ENCODE measurements around the gene RBBP8.

DNA sequence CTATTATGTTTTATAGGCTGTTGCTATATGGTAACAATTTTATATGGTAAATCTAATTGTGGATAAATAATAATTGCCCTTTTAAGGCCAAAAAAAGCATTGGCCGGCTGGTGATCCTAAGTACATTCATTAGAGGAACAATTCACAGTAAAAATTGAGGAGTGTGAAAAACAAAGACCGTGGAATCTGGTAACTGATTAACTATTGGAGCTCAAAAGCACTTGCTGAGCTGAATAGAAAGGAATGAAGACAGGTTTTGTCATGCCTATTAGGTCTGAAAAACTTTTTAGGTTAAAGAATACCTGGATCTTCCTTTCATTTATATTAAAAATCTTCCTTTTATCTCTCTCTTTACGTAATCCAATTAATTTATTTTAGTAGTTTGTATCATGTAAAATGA lies 18.5 kb upstream of the RBBP8 start:
- TF ChIP-seq, protein P1, sequence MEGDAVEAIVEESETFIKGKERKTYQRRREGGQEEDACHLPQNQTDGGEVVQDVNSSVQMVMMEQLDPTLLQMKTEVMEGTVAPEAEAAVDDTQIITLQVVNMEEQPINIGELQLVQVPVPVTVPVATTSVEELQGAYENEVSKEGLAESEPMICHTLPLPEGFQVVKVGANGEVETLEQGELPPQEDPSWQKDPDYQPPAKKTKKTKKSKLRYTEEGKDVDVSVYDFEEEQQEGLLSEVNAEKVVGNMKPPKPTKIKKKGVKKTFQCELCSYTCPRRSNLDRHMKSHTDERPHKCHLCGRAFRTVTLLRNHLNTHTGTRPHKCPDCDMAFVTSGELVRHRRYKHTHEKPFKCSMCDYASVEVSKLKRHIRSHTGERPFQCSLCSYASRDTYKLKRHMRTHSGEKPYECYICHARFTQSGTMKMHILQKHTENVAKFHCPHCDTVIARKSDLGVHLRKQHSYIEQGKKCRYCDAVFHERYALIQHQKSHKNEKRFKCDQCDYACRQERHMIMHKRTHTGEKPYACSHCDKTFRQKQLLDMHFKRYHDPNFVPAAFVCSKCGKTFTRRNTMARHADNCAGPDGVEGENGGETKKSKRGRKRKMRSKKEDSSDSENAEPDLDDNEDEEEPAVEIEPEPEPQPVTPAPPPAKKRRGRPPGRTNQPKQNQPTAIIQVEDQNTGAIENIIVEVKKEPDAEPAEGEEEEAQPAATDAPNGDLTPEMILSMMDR (IDR thresholded peaks at IDR 0.05), result no peak
- no peak for TF ChIP-seq ZFX (IDR thresholded peaks at IDR 0.05; ENCODE audit: borderline replicate concordance)
